ENCODE results near the gene FSD1. TPM values are rescaled to one million over a fixed set of nuclear protein-coding genes. Genes with fewer than 3 reads are reported as not detected.
"Not testable (repeated sequence)": the region's sequence is repeated elsewhere in the genome, so short reads cannot be mapped to it uniquely, and the experiment has no call there.

FSD1 gene
- total RNA-seq, 1 donor from 2014 or later, result 26.3 TPM

DNA sequence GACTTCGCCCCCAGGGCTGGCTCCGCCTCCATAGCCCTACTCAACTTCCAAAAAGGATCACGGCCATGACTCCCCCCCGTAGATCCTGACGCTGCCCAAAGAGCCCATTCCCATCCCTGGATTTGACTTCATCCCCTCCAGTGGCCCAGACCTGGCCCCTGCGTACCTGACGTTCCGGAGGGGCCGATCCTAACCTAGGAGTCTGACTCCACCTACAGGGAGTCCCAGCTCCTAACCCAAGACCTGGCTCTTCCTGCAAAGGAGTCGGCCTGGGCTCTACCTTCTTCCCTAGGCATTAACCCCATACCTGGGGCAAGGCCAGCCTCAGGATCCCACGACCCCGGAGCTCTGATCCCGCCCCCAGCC lies 23.5 kb downstream of the FSD1 start:
- H3K36me3 Mint-ChIP-seq, result no peaks in the 10 kb centered on the region
- H3K27me3 Mint-ChIP-seq, result peaks cover 4% of the 10 kb centered on the region
- peak overlapping the region; percentile 83 for H3K27ac Mint-ChIP-seq
- no peaks in the 10 kb centered on the region for H3K9me3 Mint-ChIP-seq
- H3K4me1 Mint-ChIP-seq (ENCODE audit: unreplicated experiment), result no peaks in the 10 kb centered on the region
- DNase-seq (ENCODE audit: extremely low spot score, unreplicated experiment), result no peak
- no peak for TF ChIP-seq CTCF (conservative IDR thresholded peaks at IDR 0.05)
- peak overlapping the region; percentile 85 for H3K4me3 Mint-ChIP-seq

GRCh38 chr19:4328243-4328990 lies 24.0 kb downstream of the FSD1 start:
- Mint-ChIP-seq H3K4me1 (ENCODE audit: unreplicated experiment) (no peaks in the 10 kb centered on the region), H3K27me3 (peaks cover 4% of the 10 kb centered on the region), H3K9me3 (no peaks in the 10 kb centered on the region), H3K36me3 (no peaks in the 10 kb centered on the region), H3K27ac (peak overlapping the region; percentile 83), H3K4me3 (peak overlapping the region; percentile 85)
- TF ChIP-seq CTCF (conservative IDR thresholded peaks at IDR 0.05), result no peak
- peak; percentile 98 for DNase-seq (ENCODE audit: extremely low spot score, unreplicated experiment)

GRCh38 chr19:4328991-4329681 lies 24.7 kb downstream of the FSD1 start:
- H3K27ac Mint-ChIP-seq; H3K9me3 Mint-ChIP-seq; H3K36me3 Mint-ChIP-seq; DNase-seq (ENCODE audit: extremely low spot score, unreplicated experiment); H3K4me1 Mint-ChIP-seq (ENCODE audit: unreplicated experiment); H3K27me3 Mint-ChIP-seq: not testable (repeated sequence)
- H3K4me3 Mint-ChIP-seq, result peak overlapping the region; percentile 85

DNA sequence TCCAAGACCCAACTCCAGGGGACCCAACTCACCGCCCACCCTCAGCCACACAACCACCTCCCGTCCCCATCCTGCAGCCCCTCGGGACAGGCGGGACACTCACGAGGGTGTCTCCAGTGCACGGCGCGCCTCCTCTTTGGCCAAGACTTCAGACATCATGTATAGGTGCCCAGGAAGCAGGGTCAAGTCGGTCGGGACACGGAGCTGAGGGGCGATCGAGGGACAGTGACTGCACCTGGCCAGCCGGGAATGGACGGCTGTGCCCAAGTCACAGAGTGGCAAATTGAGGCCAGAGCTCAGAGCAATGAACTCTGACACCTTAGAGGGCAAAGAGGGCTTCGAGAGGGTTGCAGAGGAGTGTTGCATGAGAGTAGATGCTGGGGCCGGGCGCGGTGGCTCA lies 25.5 kb downstream of the FSD1 start:
- no peaks in the 10 kb centered on the region for H3K9me3 Mint-ChIP-seq
- H3K36me3 Mint-ChIP-seq, result peaks cover 4% of the 10 kb centered on the region
- TF ChIP-seq CTCF (conservative IDR thresholded peaks at IDR 0.05), result no peak
- no peak overlapping the region for H3K4me3 Mint-ChIP-seq
- peaks cover 4% of the 10 kb centered on the region for H3K27me3 Mint-ChIP-seq
- no peaks in the 10 kb centered on the region for H3K4me1 Mint-ChIP-seq (ENCODE audit: unreplicated experiment)
- DNase-seq (ENCODE audit: extremely low spot score, unreplicated experiment), result no peak
- H3K27ac Mint-ChIP-seq, result no peak overlapping the region

GRCh38 chr19:4334929-4335570 lies 30.7 kb downstream of the FSD1 start:
- no peak overlapping the region for H3K27ac Mint-ChIP-seq
- H3K27me3 Mint-ChIP-seq, result no peaks in the 10 kb centered on the region
- no peaks in the 10 kb centered on the region for H3K9me3 Mint-ChIP-seq
- no peak for TF ChIP-seq CTCF (conservative IDR thresholded peaks at IDR 0.05)
- H3K4me1 Mint-ChIP-seq (ENCODE audit: unreplicated experiment), result peaks cover 5% of the 10 kb centered on the region
- H3K36me3 Mint-ChIP-seq, result peaks cover 12% of the 10 kb centered on the region
- no peak for DNase-seq (ENCODE audit: extremely low spot score, unreplicated experiment)
- H3K4me3 Mint-ChIP-seq, result no peak overlapping the region

DNA sequence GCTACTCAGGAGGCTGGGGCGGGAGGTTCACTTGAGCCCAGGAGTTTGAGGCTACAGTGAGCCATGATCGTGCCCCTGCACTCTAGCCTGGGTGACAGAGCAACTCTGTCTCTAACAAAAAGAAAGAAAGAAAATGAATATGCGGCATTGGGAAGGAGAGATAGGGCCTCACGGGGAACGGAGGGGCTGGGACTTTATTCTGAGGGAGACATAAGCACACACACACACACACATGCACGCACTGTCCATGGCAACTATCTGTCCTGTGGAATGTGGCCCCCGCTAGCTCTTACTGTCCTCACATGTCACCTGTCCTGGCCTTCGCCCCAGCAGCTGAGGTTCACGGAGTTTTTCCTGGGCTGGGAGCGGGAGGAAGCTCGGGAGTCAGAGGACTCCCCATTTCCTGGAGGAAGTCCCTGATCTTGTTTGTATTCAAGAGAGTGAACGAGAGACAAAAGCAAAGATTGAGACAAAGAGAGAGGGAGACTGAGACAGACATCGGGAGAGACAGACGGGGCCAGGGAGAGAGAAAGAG lies 33.6 kb downstream of the FSD1 start:
- Mint-ChIP-seq H3K4me3 (peak overlapping the region; percentile 93), H3K4me1 (ENCODE audit: unreplicated experiment) (peaks cover 9% of the 10 kb centered on the region), H3K9me3 (no peaks in the 10 kb centered on the region), H3K27me3 (peaks cover 4% of the 10 kb centered on the region), H3K27ac (peak overlapping the region; percentile 98), H3K36me3 (peaks cover 16% of the 10 kb centered on the region)
- no peak for DNase-seq (ENCODE audit: extremely low spot score, unreplicated experiment)
- no peak for TF ChIP-seq CTCF (conservative IDR thresholded peaks at IDR 0.05)
